Measurements from ENCODE around the gene SPOUT1.
"Not testable (repeated sequence)": the region's sequence is repeated elsewhere in the genome, so short reads cannot be mapped to it uniquely, and the experiment has no call there.

The SPOUT1 gene

GRCh38 chr9:128829477-128830251 is at the start of gene SPOUT1:
Gene SPOUT1 (minus strand): TSS chr9:128829794. CDS start chr9:128829780, 14 bp downstream.
- peak; percentile 88 for DNase-seq

GRCh38 chr9:128877852-128878251 is 48.3 kb upstream of the SPOUT1 start:
- DNase-seq = no peak

GRCh38 chr9:128870941-128871265 is 41.3 kb upstream of the SPOUT1 start:
- not testable (repeated sequence) for DNase-seq

GRCh38 chr9:128870128-128870940 is 40.7 kb upstream of the SPOUT1 start:
- DNase-seq = no peak

GRCh38 chr9:128863647-128864046 is 34.1 kb upstream of the SPOUT1 start:
- DNase-seq = peak; percentile 38

- no peak for DNase-seq
These were observed 32.8 kb upstream of the SPOUT1 start for GRCh38 chr9:128862401-128862851.

GRCh38 chr9:128861501-128861900 is 31.9 kb upstream of the SPOUT1 start:
- no peak for DNase-seq

GRCh38 chr9:128860937-128861336 is 31.3 kb upstream of the SPOUT1 start:
- DNase-seq = no peak

- DNase-seq = not testable (repeated sequence)
These were observed 28.9 kb upstream of the SPOUT1 start for GRCh38 chr9:128858476-128858875.

GRCh38 chr9:128854454-128854853 is 24.9 kb upstream of the SPOUT1 start:
- not testable (repeated sequence) for DNase-seq

- DNase-seq = not testable (repeated sequence)
These were observed 23.1 kb upstream of the SPOUT1 start for GRCh38 chr9:128852646-128853045.

- peak; percentile 17 for DNase-seq
These were observed 22.4 kb upstream of the SPOUT1 start for GRCh38 chr9:128851779-128852600.

- not testable (repeated sequence) for DNase-seq
These were observed 21.4 kb upstream of the SPOUT1 start for GRCh38 chr9:128851024-128851423.

- no peak for DNase-seq
These were observed 18.2 kb upstream of the SPOUT1 start for GRCh38 chr9:128847803-128848202.

- no peak for DNase-seq
These were observed 17.1 kb upstream of the SPOUT1 start for GRCh38 chr9:128846680-128847030.

GRCh38 chr9:128845186-128845931 is 15.8 kb upstream of the SPOUT1 start:
- DNase-seq = no peak

GRCh38 chr9:128843171-128843570 is 13.6 kb upstream of the SPOUT1 start:
- DNase-seq = not testable (repeated sequence)

- no peak for DNase-seq
These were observed 12.3 kb upstream of the SPOUT1 start for GRCh38 chr9:128841694-128842492.

GRCh38 chr9:128840524-128840923 is 10.9 kb upstream of the SPOUT1 start:
- DNase-seq = no peak

GRCh38 chr9:128838338-128838737 is 8.7 kb upstream of the SPOUT1 start:
- DNase-seq = no peak

- no peak for DNase-seq
These were observed 7.0 kb upstream of the SPOUT1 start for GRCh38 chr9:128836509-128837145.

Measured in fibroblast of skin of right quadriceps (primary cell).